Globus pallidus (tissue), 1 donor: ENCODE data around the gene ZBTB16.

Experiments
- DNase-seq: peaks from one replicate; pipeline ENCODE4 v3.0.0-alpha.2; 2015; ENCODE audit warnings: low spot score

ZBTB16 gene

DNA sequence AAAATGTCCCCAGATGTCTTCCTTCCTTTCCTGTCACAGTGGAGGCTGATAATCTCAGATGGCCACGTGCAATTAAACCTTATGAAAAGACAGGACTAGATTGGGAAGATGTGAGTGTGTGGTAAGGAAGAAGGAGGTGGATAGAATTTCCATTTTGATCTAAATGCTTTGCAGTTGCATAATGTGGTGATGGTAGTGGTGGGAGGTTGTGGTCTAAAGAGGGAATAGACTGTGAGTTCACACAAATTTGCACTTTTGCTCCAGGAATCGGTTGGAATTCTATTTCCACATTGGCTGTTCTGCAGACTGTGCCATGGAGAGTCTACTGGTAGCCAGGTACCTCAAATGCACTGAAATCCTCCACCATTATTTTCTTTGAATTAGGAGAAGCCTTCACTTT is 93.3 kb downstream of the ZBTB16 start:
- no peak for DNase-seq

DNA sequence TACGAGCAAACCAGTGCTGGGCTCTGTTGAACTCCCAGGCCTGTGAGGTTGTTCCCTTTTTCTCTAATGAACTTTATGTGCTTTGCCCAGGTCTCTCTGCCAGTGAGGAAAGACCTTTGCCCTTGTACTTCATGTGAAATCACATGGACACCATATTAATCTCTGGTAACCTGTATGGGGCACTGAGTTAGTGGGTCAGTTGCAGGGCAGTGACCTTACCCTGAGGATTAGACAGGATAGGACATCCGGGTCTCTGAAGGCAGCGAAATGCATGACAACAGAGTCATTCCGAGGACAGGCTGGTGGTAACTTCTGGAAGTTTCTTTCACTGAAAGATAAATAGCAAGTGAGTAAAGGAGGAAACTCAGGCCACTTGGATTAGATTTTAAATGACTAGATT is 93.7 kb downstream of the ZBTB16 start:
- DNase-seq: no peak

DNA sequence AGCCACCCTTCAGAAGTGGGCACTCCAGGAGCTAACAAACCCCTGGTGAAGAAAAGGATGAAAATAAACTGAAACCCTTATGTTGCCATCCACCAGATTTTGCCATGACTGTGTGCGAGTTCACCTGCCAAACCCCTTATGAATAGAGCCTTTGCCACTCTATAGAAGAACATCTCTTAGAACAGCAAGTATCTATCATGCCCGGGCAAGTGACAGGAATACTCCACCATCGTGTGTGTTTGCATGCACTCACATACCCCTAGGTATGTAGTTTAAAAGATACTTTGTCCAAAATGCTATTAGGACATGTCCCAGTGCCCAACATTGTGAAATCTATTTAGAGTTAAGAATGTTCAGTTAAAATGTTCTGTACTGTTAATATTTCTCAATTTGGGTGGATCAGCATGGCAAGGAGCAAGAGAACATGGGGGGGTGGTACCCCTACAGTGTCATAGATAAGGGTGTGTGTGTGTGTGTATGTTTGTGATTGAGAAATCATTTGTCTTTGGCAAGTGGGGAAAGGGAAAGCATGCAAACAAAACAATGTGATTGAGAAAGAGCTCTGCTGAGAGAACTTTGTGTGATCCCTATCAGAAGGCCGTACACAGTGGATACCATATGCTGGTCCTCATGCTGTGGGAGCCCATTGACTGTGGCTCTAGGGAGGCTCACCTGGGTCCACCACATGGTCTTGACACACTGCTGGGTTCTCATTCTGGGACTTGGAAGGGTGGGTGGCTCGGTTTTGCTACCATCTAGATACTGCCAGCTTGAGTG is 94.9 kb downstream of the ZBTB16 start:
- no peak for DNase-seq

GRCh38 chr11:114155116-114155515 is 95.6 kb downstream of the ZBTB16 start:
- no peak for DNase-seq

GRCh38 chr11:114156131-114156581 is 96.6 kb downstream of the ZBTB16 start:
- no peak for DNase-seq

DNA sequence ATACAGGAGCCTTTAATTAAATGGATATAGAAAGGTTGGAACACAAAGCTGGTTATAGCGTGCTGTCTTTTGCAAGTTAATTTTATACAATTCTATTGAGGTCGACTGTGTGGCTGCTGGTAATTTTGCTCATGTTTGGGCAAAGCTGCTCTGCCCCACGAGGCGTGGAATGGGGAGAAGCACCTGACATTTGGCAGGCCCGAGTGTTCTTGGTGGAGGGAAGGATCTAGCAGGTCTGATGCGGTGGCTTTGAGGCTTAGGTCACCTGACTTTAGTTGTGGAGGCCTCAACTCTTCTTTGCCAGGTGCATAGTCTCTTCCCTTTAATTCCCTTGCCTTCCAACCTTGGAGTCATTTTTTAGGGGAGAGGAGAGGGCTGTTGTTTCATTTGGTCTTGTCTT is 97.3 kb downstream of the ZBTB16 start:
- no peak for DNase-seq

GRCh38 chr11:114157476-114158050 is 98.1 kb downstream of the ZBTB16 start:
- no peak for DNase-seq

GRCh38 chr11:114158421-114158820 is 98.9 kb downstream of the ZBTB16 start:
- no peak for DNase-seq

DNA sequence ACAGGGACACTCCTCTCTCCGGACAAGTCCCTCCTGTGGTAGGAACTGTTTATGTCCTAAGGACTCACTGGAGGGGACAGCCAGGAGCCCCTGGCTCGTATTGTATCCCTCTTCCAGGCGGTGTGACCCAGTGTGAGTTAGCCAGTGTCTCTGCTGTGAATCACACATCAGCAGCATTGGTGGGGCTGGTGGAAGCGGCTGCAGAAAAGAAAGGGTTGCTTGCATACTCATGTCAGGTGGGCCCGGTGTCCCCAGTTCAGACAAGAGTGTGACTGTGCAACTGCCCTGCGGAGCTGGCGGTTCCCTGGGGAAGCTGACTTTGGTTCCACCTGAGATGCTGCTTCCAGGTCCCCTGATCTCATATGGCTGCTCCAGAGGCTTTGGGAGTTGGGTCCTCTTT is 99.4 kb downstream of the ZBTB16 start:
- DNase-seq: no peak

- DNase-seq: no peak
Measured at GRCh38 chr11:114159320-114159719, 99.8 kb downstream of the ZBTB16 start.

DNA sequence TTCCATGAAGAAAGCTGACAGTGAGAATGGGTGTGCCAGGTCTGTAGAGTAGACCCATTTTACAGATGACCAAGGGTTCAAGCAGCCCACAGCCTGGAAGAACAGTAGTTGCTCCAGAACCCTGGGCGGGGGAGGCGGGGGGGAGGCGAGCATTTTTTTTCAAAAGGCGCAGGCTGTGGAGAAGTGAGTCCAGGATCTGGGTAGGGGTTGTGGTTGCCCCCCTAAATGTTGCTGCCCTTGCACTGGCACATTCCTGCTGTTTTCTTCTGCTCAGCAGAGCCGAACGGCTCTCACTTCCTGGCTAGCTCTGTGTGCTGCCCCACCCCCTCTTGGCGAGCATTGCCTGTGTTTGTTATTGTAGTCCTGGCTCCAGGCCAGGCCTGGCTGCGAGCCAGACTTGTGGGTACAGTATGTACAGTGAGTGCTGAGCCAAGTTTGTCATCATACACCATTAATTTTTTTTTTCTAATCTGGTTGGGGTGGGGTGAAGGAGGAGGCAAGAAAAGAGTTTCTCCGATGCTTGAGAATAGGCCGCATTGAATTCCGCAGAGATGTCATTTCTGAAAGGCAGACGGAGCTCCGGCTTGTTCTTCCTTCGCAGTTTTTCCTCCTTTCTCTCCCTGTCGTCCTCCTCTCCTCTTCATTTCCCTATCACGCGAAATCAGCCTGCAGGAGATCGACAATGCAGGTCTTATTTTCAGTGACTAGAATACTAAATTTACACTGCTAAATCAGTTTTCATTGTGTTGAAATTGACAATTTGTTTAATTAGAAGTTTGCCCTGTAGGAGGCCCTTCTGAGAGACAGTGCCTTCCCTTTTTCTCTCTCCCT is 100.5 kb downstream of the ZBTB16 start:
- peak; percentile 88 for DNase-seq

GRCh38 chr11:114160894-114161293 is 101.4 kb downstream of the ZBTB16 start:
- peak; percentile 35 for DNase-seq

DNA sequence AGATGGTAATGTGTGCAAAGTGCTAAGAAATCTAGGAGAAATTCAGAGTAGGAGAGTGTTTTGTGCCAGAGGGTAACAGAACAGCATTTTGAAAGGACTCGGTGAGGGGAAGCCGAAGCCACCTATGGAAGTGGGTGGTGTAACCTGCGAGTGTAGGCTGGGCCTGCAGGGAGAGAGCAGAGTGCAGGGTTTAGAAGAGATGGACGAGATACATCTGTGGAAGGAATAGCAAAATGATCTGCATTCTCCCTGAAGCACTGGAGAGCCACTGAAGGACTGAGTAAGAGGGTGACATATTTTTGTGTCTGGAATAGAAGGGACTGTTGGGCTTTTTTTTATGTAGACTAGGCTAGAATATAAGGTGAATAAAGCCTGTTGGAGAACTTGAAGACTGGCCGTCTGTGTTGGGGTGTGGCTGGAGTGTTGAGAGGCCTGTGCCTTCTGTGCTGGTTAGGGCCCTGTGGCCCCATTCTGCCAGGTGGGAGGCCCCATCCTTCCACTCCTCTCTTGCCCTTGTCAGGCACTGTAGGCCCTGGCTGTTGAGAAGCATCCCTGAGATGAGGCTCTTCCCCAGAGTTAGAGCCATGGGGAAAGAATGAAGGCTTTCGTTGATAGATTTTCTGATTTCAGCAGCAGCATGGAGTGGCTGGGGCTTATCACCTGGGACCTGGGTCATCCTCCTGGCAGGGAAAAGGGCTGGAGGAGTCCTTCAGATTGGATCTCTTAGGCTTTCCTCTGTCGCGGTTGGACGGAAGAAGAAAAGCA is 102.2 kb downstream of the ZBTB16 start:
- peak; percentile 35 for DNase-seq

DNA sequence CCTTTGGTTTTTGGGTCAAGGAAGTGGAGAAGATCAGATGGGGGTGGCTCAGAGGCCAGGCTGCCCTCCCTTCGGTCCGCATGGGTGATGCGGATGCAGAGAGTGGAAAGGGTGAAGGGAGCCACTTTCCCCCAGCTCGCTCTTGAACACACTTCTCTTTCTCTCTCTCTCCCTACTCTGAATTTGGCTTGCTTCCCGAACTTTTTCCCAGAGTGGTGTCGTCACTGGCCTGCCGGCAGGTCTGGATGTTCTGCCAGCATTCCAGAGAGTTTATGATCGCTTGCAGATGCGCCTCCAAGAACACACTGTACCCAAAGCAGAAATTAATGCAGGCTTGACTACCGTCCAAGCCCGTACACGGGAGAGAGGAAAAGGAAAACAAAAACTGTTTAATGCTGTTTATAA is 103.2 kb downstream of the ZBTB16 start:
- DNase-seq: peak; percentile 97

GRCh38 chr11:114163229-114163631 is 103.7 kb downstream of the ZBTB16 start:
- DNase-seq: peak; percentile 51

- peak; percentile 73 for DNase-seq
Measured at GRCh38 chr11:114163830-114164401, 104.4 kb downstream of the ZBTB16 start.

- DNase-seq: peak; percentile 25
Measured at GRCh38 chr11:114164546-114164945, 105.0 kb downstream of the ZBTB16 start.

- no peak for DNase-seq
Measured at GRCh38 chr11:114165326-114166230, 106.1 kb downstream of the ZBTB16 start.

DNA sequence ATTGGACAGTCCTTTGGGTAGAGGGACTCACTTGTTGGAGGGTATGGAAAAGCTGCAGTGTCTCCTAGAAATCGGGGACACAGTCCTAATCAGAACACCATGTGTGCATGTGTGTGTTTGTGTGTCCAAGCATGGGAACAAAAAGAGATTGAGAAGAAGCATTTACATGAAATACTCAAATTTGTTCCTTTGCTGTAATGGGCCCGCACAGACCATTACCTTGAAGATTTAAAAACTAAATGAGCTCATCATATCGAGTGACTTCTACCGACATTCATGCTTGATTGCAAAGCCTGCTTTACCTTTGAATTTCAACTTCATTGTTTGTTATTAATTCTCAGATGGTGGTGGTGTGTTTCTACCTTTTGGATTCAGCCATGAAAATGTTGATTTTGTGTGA is 106.9 kb downstream of the ZBTB16 start:
- peak; percentile 33 for DNase-seq

DNA sequence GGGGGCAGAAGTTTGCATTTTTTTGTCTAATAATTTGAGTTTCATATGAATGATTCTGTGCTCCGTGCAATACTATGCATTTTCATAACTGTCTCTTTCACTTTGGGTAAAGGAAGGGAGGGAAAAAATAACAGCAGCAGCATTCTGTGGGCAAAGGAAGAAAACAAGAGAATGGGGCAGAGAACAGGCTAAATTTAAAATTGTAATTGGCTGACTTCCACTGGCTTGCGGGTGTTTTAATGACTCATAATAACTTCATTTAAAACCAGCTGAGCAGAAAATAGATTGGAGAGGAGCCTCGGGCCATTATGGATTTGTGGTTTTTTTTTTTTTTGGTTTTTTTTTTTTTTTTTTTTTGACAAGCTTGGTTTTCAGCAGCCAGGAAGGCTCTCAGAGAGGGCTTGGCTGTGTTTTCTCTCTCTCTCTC is 107.4 kb downstream of the ZBTB16 start:
- peak; percentile 80 for DNase-seq

DNA sequence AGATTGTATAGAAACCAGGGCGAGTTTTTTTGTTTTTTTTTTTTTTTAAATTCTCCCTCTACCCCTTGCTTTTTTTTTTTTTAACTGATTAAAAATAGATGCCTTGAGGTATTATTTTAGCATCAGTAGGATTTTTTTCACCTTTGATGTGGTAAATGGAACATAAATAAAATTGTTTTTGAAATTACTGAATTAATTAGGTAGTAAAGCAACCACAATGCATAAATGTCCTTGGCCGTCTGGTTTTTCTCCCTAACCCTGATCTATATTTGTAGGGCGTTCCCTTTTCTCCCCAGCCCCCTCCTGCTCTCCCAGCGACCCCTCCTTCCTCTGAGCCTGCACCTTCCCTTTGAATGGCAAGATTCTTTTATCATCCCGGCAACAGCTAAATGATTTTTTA is 107.8 kb downstream of the ZBTB16 start:
- no peak for DNase-seq
